Measurements from ENCODE around the gene IFT20.

DNA sequence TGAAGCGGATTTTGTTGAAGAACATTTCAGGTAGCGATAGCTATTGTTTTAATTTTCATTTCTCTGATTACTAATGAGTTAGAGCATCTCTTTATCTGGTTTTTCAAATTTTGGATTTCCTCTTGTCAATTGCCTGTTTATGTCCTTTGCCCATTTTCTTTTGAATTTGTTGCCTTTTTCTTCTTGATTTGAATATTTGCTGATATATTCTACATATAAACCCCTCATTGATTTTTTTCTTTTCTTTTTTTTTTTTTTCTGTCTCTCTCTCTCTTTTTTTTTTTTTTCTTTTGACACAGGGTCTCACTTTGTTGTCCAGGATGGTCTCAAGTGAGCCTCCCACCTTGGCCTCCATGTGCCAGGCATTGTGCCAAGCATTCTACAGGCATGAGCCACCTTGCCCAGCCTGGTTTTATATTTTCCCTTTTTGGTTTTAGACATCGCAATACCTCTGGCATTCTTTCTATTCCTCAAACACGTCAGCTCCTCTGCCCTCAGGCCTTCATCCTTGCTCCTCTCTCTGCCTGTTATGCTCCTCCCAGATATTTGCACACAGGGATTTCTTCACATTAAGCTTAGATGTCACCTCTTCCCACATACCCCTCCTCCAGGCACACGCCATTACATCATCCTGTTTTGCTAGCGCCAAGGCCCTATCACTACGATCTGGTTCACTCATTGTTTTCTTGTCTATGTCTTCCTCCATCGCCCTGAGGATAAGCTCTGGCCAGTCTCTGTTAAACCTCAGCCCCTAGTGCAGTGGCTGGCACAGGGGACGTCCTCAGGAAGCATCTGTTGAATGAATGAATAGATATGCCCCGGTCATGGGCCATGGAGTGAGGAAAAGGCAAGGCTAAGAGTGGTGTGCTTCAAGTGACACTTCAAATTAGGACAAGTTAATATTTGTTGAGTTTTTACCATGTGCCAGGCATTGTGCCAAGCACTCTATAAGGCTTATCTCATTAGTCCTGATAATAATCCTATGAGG lies 44.8 kb upstream of the IFT20 start:
- no peak for TF ChIP-seq POLR2A (IDR thresholded peaks at IDR 0.05; ENCODE audit: low read length)
- no peak for TF ChIP-seq GATA1 (IDR thresholded peaks at IDR 0.05; ENCODE audit: low read depth, low read length)
